CD4-positive, alpha-beta T cell treated with Interleukin-6 for 4 hours (primary cell): ENCODE measurements around the gene F11R.
A peak's percentile ranks its signal among the peaks of the same experiment; 100 is the strongest.
"Not testable (repeated sequence)": the region's sequence is repeated elsewhere in the genome, so short reads cannot be mapped to it uniquely, and the experiment has no call there.

Source experiments
- DNase-seq: peaks from one replicate; pipeline ENCODE4 v3.0.0-alpha.2; 2020; ENCODE audit warnings: mixed read lengths

Gene F11R

GRCh38 chr1:161039546-161039945 is 18.6 kb upstream of the F11R start:
- no peak for DNase-seq

GRCh38 chr1:161039154-161039545 is 18.2 kb upstream of the F11R start:
- DNase-seq, result no peak

GRCh38 chr1:161038523-161039153 is 17.7 kb upstream of the F11R start, which contains the start of gene TSTD1:
Gene TSTD1, minus strand, starts transcription at chr1:161038964. Its CDS starts 75 bp downstream, at chr1:161038889.
- peak; percentile 90 for DNase-seq

GRCh38 chr1:161037661-161038522 is 16.9 kb upstream of the F11R start:
- DNase-seq, result no peak

GRCh38 chr1:161033751-161034150 is 12.8 kb upstream of the F11R start:
- DNase-seq, result no peak

- no peak for DNase-seq
These were observed 11.5 kb upstream of the F11R start for GRCh38 chr1:161032409-161032808.

GRCh38 chr1:161031874-161032273 is 10.9 kb upstream of the F11R start:
- DNase-seq, result no peak

- not testable (repeated sequence) for DNase-seq
These were observed 8.5 kb upstream of the F11R start for GRCh38 chr1:161029466-161029865.

- DNase-seq, result not testable (repeated sequence)
These were observed 6.0 kb upstream of the F11R start for GRCh38 chr1:161026954-161027353.

GRCh38 chr1:161022432-161022831 is 1.5 kb upstream of the F11R start:
- not testable (repeated sequence) for DNase-seq

- no peak for DNase-seq
These were observed 1.0 kb upstream of the F11R start for GRCh38 chr1:161021970-161022353.

- peak; percentile 95 for DNase-seq
These were observed 415 bp upstream of the F11R start for GRCh38 chr1:161021165-161021969.

- no peak for DNase-seq
These were observed 1.0 kb downstream of the F11R start for GRCh38 chr1:161019751-161020495.

GRCh38 chr1:161019111-161019660 is 1.8 kb downstream of the F11R start:
- not testable (repeated sequence) for DNase-seq

- no peak for DNase-seq
These were observed 2.4 kb downstream of the F11R start for GRCh38 chr1:161018631-161018930.

GRCh38 chr1:161017756-161018630 is 3.0 kb downstream of the F11R start:
- DNase-seq, result no peak

GRCh38 chr1:161017181-161017580 is 3.8 kb downstream of the F11R start:
- DNase-seq, result not testable (repeated sequence)

- DNase-seq, result not testable (repeated sequence)
These were observed 4.3 kb downstream of the F11R start for GRCh38 chr1:161016683-161017082.

GRCh38 chr1:161013488-161014230 is 7.3 kb downstream of the F11R start:
- peak; percentile 79 for DNase-seq

GRCh38 chr1:161013131-161013487 is 7.8 kb downstream of the F11R start:
- DNase-seq, result peak; percentile 27

GRCh38 chr1:161012420-161012819 is 8.5 kb downstream of the F11R start:
- DNase-seq, result no peak
